ENCODE results near the gene MYLIP. TPM values are rescaled to one million over a fixed set of nuclear protein-coding genes. Genes with fewer than 3 reads are reported as not detected.
A peak's percentile ranks its signal among the peaks of the same experiment; 100 is the strongest.
"Not testable (repeated sequence)": the region's sequence is repeated elsewhere in the genome, so short reads cannot be mapped to it uniquely, and the experiment has no call there.

The MYLIP gene
- total RNA-seq, 4 donors from 2014 or later, result 8.6 to 32.0 (median 17.5) TPM

DNA sequence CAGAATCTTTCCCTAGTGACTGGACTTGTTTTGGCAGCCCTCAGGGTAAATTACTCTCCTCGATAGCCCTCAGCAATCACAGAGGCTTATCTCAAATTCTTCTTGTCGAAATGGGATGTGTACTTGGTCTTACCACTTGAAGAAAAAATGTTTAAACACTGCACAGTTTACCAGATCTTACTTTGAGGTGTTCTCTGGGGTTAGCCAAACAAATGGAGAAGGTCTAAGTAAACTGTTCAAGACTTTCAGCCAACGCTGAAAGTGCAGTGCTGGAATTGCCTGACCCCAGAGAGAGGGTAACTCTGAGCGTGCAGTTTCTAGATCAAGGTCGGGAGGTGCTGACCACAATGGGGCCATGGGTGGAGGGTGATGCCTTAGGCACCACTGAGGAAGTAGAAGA, 39.2 kb downstream of the MYLIP start:
- Histone ChIP-seq H3K36me3 (no peaks in the 10 kb centered on the region), H3K27me3 (peaks cover 0 to 3% (median 0%) of the 10 kb centered on the region in 4 donors), H3K9me3 (no peaks in the 10 kb centered on the region), H3K4me1 (no peaks in the 10 kb centered on the region), H3K27ac (no peak overlapping the region), H3K4me3 (no peak overlapping the region)
- TF ChIP-seq, protein P1, sequence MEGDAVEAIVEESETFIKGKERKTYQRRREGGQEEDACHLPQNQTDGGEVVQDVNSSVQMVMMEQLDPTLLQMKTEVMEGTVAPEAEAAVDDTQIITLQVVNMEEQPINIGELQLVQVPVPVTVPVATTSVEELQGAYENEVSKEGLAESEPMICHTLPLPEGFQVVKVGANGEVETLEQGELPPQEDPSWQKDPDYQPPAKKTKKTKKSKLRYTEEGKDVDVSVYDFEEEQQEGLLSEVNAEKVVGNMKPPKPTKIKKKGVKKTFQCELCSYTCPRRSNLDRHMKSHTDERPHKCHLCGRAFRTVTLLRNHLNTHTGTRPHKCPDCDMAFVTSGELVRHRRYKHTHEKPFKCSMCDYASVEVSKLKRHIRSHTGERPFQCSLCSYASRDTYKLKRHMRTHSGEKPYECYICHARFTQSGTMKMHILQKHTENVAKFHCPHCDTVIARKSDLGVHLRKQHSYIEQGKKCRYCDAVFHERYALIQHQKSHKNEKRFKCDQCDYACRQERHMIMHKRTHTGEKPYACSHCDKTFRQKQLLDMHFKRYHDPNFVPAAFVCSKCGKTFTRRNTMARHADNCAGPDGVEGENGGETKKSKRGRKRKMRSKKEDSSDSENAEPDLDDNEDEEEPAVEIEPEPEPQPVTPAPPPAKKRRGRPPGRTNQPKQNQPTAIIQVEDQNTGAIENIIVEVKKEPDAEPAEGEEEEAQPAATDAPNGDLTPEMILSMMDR (IDR thresholded peaks at IDR 0.05), result no peak
- no peak for TF ChIP-seq POLR2A (IDR thresholded peaks at IDR 0.05)
- WGBS, 2 donors, result 70 to 71% methylated on average over 5 of the region's 5 CpGs
- intact Hi-C loops (cut with DNase I), result no loop called here
- DNase-seq, result no peak

DNA sequence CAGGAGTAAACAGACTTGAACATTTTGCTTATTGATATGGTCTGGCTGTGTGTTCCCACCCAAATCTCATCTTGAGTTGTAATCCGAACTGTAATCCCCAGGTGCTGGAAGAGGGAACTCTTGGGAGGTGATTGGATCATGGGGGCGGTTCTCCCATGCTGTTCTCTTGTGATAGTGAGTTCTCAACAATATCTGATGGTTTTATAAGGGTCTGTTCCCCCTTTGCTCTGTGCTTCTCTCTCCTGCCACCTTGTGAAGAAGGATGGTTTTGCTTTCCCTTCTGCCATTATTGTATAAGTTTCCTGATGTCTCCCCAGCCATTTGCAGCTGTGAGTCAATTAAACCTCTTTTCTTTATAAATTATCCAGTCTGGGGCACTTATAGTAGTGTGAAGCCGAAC, 40.0 kb downstream of the MYLIP start:
- H3K9me3 ChIP-seq, result no peaks in the 10 kb centered on the region
- no peak for DNase-seq
- no peaks in the 10 kb centered on the region for H3K36me3 ChIP-seq
- H3K4me3 ChIP-seq, result no peak overlapping the region
- H3K4me1 ChIP-seq, result no peaks in the 10 kb centered on the region
- peaks cover 0 to 3% (median 0%) of the 10 kb centered on the region in 4 donors for H3K27me3 ChIP-seq
- TF ChIP-seq, protein P1 (IDR thresholded peaks at IDR 0.05), result peak in 2 of 6 experiments; percentile 27 to 32
- TF ChIP-seq POLR2A (IDR thresholded peaks at IDR 0.05), result no peak
- WGBS, 2 donors, result 69 to 73% methylated on average over 3 of the region's 3 CpGs
- H3K27ac ChIP-seq, result no peak overlapping the region
- intact Hi-C loops (cut with DNase I), result no loop called here

DNA sequence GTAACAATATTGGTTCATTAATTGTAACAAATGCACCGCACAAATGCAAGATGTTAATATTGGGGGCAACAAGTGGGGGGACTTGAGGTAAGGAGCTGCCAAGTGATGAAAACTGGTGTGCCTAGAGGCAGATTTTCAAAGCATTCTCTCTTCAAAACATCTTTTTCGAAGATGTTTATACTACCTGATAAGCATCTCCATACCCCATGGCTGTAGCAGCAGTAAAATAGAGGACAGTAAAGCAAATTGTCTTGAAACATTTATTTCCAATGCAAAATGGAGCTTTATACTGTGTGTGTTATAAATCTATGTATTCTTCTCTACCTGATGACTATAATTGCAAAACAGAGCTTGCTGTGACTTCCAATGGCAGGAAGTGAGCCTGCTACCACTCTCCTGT, 42.5 kb downstream of the MYLIP start:
- Histone ChIP-seq H3K4me3 (no peak overlapping the region), H3K27me3 (no peaks in the 10 kb centered on the region), H3K36me3 (no peaks in the 10 kb centered on the region), H3K9me3 (no peaks in the 10 kb centered on the region), H3K4me1 (no peaks in the 10 kb centered on the region), H3K27ac (no peak overlapping the region)
- DNase-seq, result no peak
- intact Hi-C loops (cut with DNase I), result loop anchor here (10.0 kb wide), 1 partner anchor 397 kb away; no protein-coding TSS in a partner anchor
- 92 to 93% methylated on average over 2 of the region's 2 CpGs for WGBS, 2 donors
- no peak for TF ChIP-seq POLR2A (IDR thresholded peaks at IDR 0.05)

DNA sequence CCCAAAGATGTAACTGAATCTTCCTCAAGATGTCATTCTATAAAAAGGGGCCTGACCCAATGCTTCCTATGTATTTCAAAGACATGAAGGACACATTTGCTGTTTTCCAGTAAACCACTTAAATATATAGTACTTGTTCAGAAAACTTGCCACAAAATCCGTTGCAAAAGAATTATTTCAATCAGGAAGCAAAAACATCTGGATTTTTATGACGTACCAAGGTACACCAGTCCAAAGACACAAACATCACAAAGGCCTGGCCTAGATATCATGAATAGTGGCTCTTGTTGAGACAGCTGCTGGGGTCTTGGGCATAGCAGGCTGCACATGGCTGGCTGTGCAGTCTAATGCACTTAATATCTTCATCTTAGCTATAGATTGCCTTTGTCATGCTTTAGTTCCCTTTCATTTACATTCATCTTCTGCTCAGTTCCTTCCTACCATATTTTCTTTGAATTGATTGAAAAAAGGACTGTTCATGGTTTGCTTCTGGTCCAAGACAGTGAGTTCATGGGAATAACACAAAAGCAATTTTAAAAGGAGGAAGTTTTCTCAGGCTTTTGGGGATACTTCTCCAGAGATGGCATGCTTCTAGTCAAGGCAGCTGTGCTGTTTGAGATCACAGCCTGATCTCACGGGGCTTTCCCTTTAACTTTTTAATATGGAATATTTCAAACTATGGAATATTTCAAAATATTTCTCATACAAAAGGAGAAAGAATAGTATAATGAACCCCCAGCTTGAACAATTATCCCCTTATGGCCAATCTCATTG, 44.5 kb downstream of the MYLIP start:
- TF ChIP-seq, protein P1 (IDR thresholded peaks at IDR 0.05), result no peak
- TF ChIP-seq POLR2A (IDR thresholded peaks at IDR 0.05), result no peak
- no peaks in the 10 kb centered on the region for H3K4me1 ChIP-seq
- no peak overlapping the region for H3K27ac ChIP-seq
- no peaks in the 10 kb centered on the region for H3K27me3 ChIP-seq
- H3K36me3 ChIP-seq, result no peaks in the 10 kb centered on the region
- no peak for DNase-seq
- intact Hi-C loops (cut with DNase I), result loop anchor here (10.0 kb wide), 1 partner anchor 399 kb away; no protein-coding TSS in a partner anchor
- no peak overlapping the region for H3K4me3 ChIP-seq
- no peaks in the 10 kb centered on the region for H3K9me3 ChIP-seq
- WGBS, 2 donors, result 80 to 85% methylated on average over 3 of the region's 3 CpGs

DNA sequence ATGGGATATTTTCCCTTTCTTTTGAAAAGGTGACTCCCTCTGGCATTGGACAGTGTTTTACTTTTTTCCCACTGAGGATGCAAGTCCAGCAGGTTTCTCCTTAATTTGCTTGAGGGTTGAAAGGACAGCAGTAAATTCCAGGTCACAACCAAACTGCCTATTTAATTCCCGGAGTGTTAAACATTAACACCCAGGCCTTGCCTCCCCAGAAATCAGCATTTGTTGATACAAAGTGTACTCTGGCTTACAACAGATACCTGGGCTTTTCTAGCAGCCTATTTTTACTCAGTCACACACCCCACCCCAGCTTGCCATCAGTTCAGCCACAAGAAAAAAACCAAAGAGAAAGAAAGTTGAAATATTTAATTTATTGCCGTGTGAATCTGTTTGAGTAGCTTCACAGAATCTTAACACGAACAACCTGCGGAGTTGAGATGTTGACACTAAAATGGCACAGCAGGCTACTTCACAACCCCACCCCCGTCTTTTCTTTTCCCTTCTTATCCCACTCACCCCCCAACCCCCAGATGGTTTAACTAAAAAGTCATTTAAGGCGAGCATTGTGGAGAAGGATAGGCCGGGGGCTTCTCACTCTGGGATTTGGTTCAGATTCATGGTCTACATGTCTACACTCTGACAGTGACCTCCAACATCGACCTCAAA, 45.7 kb downstream of the MYLIP start:
- no peak for TF ChIP-seq POLR2A (IDR thresholded peaks at IDR 0.05)
- TF ChIP-seq, protein P1 (IDR thresholded peaks at IDR 0.05), result no peak
- H3K4me3 ChIP-seq, result no peak overlapping the region
- intact Hi-C loops (cut with DNase I), result loop anchor here (10.0 kb wide), 1 partner anchor 400 kb away; no protein-coding TSS in a partner anchor
- H3K9me3 ChIP-seq, result no peaks in the 10 kb centered on the region
- H3K36me3 ChIP-seq, result no peaks in the 10 kb centered on the region
- no peaks in the 10 kb centered on the region for H3K27me3 ChIP-seq
- H3K27ac ChIP-seq, result no peak overlapping the region
- H3K4me1 ChIP-seq, result no peaks in the 10 kb centered on the region
- DNase-seq, result no peak
- WGBS, 2 donors, result 83 to 90% methylated on average over 7 to 8 of the region's 8 CpGs

DNA sequence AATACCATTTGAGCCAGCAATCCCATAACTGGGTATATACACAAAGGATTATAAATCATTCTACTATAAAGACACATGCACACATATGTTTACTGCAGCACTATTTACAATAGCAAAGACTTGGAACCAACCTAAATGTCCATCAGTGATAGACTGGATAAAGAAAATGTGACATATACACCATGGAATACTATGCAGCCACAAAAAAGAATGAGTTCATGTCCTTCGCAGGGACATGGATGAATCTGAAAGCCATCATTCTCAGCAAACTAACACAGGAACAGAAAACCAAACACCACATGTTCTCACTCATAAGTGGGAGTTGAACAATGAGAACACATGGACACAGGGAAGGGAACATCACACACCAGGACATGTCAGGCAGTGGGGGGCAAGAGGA, 47.7 kb downstream of the MYLIP start:
- not testable (repeated sequence) for H3K4me3 ChIP-seq, DNase-seq, H3K27ac ChIP-seq, H3K27me3 ChIP-seq, H3K4me1 ChIP-seq, H3K36me3 ChIP-seq, H3K9me3 ChIP-seq
- WGBS, 2 donors, result 40 to 100% methylated on average over 1 of the region's 1 CpG
- intact Hi-C loops (cut with DNase I), result loop anchor here (10.0 kb wide), 1 partner anchor 402 kb away; no protein-coding TSS in a partner anchor
